Natural killer cell (primary cell): ENCODE data around the gene PFKFB3. TPM values are rescaled to one million over a fixed set of nuclear protein-coding genes. Genes with fewer than 3 reads are reported as not detected.
"Not testable (repeated sequence)": the region's sequence is repeated elsewhere in the genome, so short reads cannot be mapped to it uniquely, and the experiment has no call there.

Experiments
- ATAC-seq, 3 donors: fragments of 150-1000 bp in 2 of 3; fragments of 200-7000 bp in 1 of 3; cut with Tn5 transposase; 1 replicate in 1 of 3; 2 replicates in 2 of 3; pipeline ENCODE4 v1.10.0; 2021; ENCODE audit warnings: mild to moderate bottlenecking in 2 of 3, moderate library complexity in 2 of 3
- DNase-seq, 2 donors: peaks; one replicate each; pipeline versions ENCODE4 v3.0.0 to v3.0.0-alpha.2; 2013 to 2021; ENCODE audit warnings: mixed read lengths in 1 of 2
- H3K27ac ChIP-seq: one replicate; pipeline ENCODE4 v1.5.1; 2013; ENCODE audit warnings: mild to moderate bottlenecking, low read length
- H3K27me3 ChIP-seq: one replicate; pipeline ENCODE4 v1.6.1; 2013; ENCODE audit warnings: low read length; ENCODE audit not compliant: control insufficient read depth, insufficient read depth
- H3K36me3 ChIP-seq: one replicate; pipeline ENCODE4 v1.6.1; 2013; ENCODE audit warnings: low read length; ENCODE audit not compliant: control insufficient read depth, insufficient read depth
- H3K4me1 ChIP-seq: one replicate; pipeline ENCODE4 v1.6.1; 2013; ENCODE audit warnings: low read length; ENCODE audit not compliant: control insufficient read depth, insufficient read depth
- H3K4me3 ChIP-seq: one replicate; pipeline ENCODE4 v1.5.1; 2013; ENCODE audit warnings: low read length
- H3K9me3 ChIP-seq: one replicate; pipeline ENCODE4 v1.6.1; 2013; ENCODE audit warnings: low read length; ENCODE audit not compliant: control insufficient read depth, insufficient read depth
- H3K27ac Mint-ChIP-seq, 2 donors: one replicate each; pipeline ENCODE4 v1.8.0; 2022; ENCODE audit warnings: mild to moderate bottlenecking in 2 of 2, mixed read lengths in 2 of 2, moderate library complexity in 1 of 2
- H3K27me3 Mint-ChIP-seq, 2 donors: one replicate each; pipeline ENCODE4 v1.8.0; 2022; ENCODE audit warnings: low read depth in 2 of 2, mixed read lengths in 2 of 2
- H3K36me3 Mint-ChIP-seq: one replicate; pipeline ENCODE4 v1.8.0; 2022; ENCODE audit warnings: mixed read lengths
- H3K4me1 Mint-ChIP-seq, 2 donors: one replicate each; pipeline ENCODE4 v1.8.0; 2022; ENCODE audit warnings: mixed read lengths in 2 of 2
- H3K4me3 Mint-ChIP-seq: one replicate; pipeline ENCODE4 v1.8.0; 2022; ENCODE audit warnings: mild to moderate bottlenecking, moderate library complexity, mixed read lengths
- H3K9me3 Mint-ChIP-seq, 2 donors: one replicate each; pipeline ENCODE4 v1.8.0; 2022; ENCODE audit warnings: mixed read lengths in 2 of 2
- CTCF ChIP-seq: fragments of 200-600 bp; IDR thresholded peaks from one replicate; pipeline ENCODE4 v1.8.0; 2022; ENCODE audit warnings: antibody characterized with exemption
- WGBS: methylation state at CpG from one replicate; pipeline ENCODE4 v1.1.7; 2013; ENCODE audit warnings: missing lambda C conversion rate; ENCODE audit not compliant: insufficient coverage; 5-methylcytosine and 5-hydroxymethylcytosine counted together
- intact Hi-C: fragments of 100-400 bp; cut with micrococcal nuclease; formaldehyde crosslinking; loops from one replicate; pipeline ENCODE4 v1.14.2; 2022
- total RNA-seq, 4 donors: library from RNA; stranded (reverse); fragments of 120-200 nt in 1 of 4; gene quantifications; one replicate each; pipeline versions ENCODE4 v1.2.3 to v1.2.4, GENCODE V29; 2013 to 2022

PFKFB3 gene
- total RNA-seq, 3 donors from 2014 or later (not counting 1 experiment from before 2014, with no cell fraction given) = 33.4 to 59.7 (median 39.0) TPM

GRCh38 chr10:6279540-6280267 lies 77.0 kb downstream of the PFKFB3 start:
- no peak overlapping the region for H3K27ac ChIP-seq
- Mint-ChIP-seq H3K27ac (no peak overlapping the region), H3K9me3 (no peaks in the 10 kb centered on the region), H3K36me3 (no peaks in the 10 kb centered on the region), H3K27me3 (no peaks in the 10 kb centered on the region), H3K4me3 (no peak overlapping the region), H3K4me1 (peaks cover 6 to 16% of the 10 kb centered on the region in 2 donors)
- H3K9me3 ChIP-seq = no peaks in the 10 kb centered on the region
- peaks cover 17% of the 10 kb centered on the region for H3K4me1 ChIP-seq
- no peaks in the 10 kb centered on the region for H3K36me3 ChIP-seq
- H3K4me3 ChIP-seq = no peak overlapping the region
- no peak for ATAC-seq
- TF ChIP-seq CTCF = no peak
- WGBS = 94% methylated on average over 15 of the region's 15 CpGs
- DNase-seq = no peak
- H3K27me3 ChIP-seq = no peaks in the 10 kb centered on the region
- intact Hi-C loops = no loop called here

GRCh38 chr10:6280291-6280690 lies 77.6 kb downstream of the PFKFB3 start:
- Histone ChIP-seq H3K4me1 (peaks cover 11% of the 10 kb centered on the region), H3K36me3 (no peaks in the 10 kb centered on the region), H3K9me3 (no peaks in the 10 kb centered on the region), H3K27ac (no peak overlapping the region), H3K27me3 (no peaks in the 10 kb centered on the region), H3K4me3 (no peak overlapping the region)
- TF ChIP-seq CTCF = no peak
- no peak for DNase-seq
- Mint-ChIP-seq H3K27me3 (no peaks in the 10 kb centered on the region), H3K4me1 (peaks cover 1 to 11% of the 10 kb centered on the region in 2 donors), H3K27ac (no peak overlapping the region), H3K9me3 (no peaks in the 10 kb centered on the region), H3K36me3 (no peaks in the 10 kb centered on the region), H3K4me3 (no peak overlapping the region)
- intact Hi-C loops = no loop called here
- no peak for ATAC-seq
- 61% methylated on average over 8 of the region's 8 CpGs for WGBS

- TF ChIP-seq CTCF = no peak
- peaks cover 0 to 5% of the 10 kb centered on the region in 2 donors for H3K4me1 Mint-ChIP-seq
- Histone ChIP-seq H3K4me1 (peaks cover 4% of the 10 kb centered on the region), H3K27ac (no peak overlapping the region), H3K4me3 (no peak overlapping the region), H3K27me3 (no peaks in the 10 kb centered on the region), H3K36me3 (no peaks in the 10 kb centered on the region), H3K9me3 (no peaks in the 10 kb centered on the region)
- ATAC-seq = no peak
- H3K27ac Mint-ChIP-seq = no peak overlapping the region
- intact Hi-C loops = no loop called here
- WGBS = 93% methylated on average over 4 of the region's 5 CpGs
- H3K36me3 Mint-ChIP-seq = no peaks in the 10 kb centered on the region
- H3K9me3 Mint-ChIP-seq = no peaks in the 10 kb centered on the region
- no peak overlapping the region for H3K4me3 Mint-ChIP-seq
- no peak for DNase-seq
- H3K27me3 Mint-ChIP-seq = no peaks in the 10 kb centered on the region
Observed at GRCh38 chr10:6282454-6282958, 79.8 kb downstream of the PFKFB3 start.

- no peaks in the 10 kb centered on the region for H3K9me3 ChIP-seq
- no peaks in the 10 kb centered on the region for H3K27me3 ChIP-seq
- peaks cover 4% of the 10 kb centered on the region for H3K4me1 ChIP-seq
- H3K27ac ChIP-seq = no peak overlapping the region
- intact Hi-C loops = no loop called here
- H3K4me3 ChIP-seq = no peak overlapping the region
- DNase-seq (no peak), ATAC-seq (no peak)
- Mint-ChIP-seq H3K4me3 (no peak overlapping the region), H3K4me1 (peaks cover 0 to 5% of the 10 kb centered on the region in 2 donors), H3K36me3 (no peaks in the 10 kb centered on the region), H3K9me3 (no peaks in the 10 kb centered on the region), H3K27ac (no peak overlapping the region), H3K27me3 (no peaks in the 10 kb centered on the region)
- no peak for TF ChIP-seq CTCF
- 93% methylated on average over 7 of the region's 8 CpGs for WGBS
- no peaks in the 10 kb centered on the region for H3K36me3 ChIP-seq
Observed at GRCh38 chr10:6283655-6284054, 80.9 kb downstream of the PFKFB3 start.

GRCh38 chr10:6290621-6291020 lies 87.9 kb downstream of the PFKFB3 start:
- H3K27ac ChIP-seq, H3K4me3 ChIP-seq, H3K4me3 Mint-ChIP-seq, intact Hi-C loops, H3K27me3 Mint-ChIP-seq, DNase-seq, H3K4me1 ChIP-seq, H3K36me3 Mint-ChIP-seq, H3K27ac Mint-ChIP-seq, H3K36me3 ChIP-seq, H3K9me3 Mint-ChIP-seq, H3K9me3 ChIP-seq, ATAC-seq, H3K4me1 Mint-ChIP-seq, H3K27me3 ChIP-seq: not testable (repeated sequence)
- WGBS = 98% methylated on average over 3 of the region's 3 CpGs
